GM12878 (cell line): ENCODE data around the gene SCRN2. TPM values are rescaled to one million over a fixed set of nuclear protein-coding genes. Genes with fewer than 3 reads are reported as not detected.

ENCODE experiments used
- ATAC-seq: fragments of 200-7000 bp; cut with Tn5 transposase; 3 replicates; pipeline ENCODE4 v1.9.1; 2020; ENCODE audit warnings: mild to moderate bottlenecking, moderate library complexity
- BruUV-seq: library from RNA; stranded (reverse); fragments of 400-500 nt; replicated peaks from 2 replicates; lab custom pipeline; 2021; lab: Mats Ljungman, UMichigan
- CTCF ChIA-PET: fragments of 300-600 bp; sonication (Branson Sonifier 250); formaldehyde crosslinking; extraction: SDS; loops from one replicate; lab custom pipeline; 2021; ENCODE audit warnings: inconsistent platforms; lab: Yijun Ruan, JAX
- POLR2A ChIA-PET: fragments of 350-600 bp; formaldehyde crosslinking; extraction: SDS; loops from one replicate; lab custom pipeline; 2021; ENCODE audit warnings: inconsistent platforms; lab: Charles Lee
- RAD21 ChIA-PET: fragments of 300-600 bp; sonication (Branson Sonifier 250); formaldehyde crosslinking; loops from one replicate; lab custom pipeline; 2023; ENCODE audit warnings: antibody characterized with exemption; ENCODE audit not compliant: unreplicated experiment; lab: Charles Lee
- SMC1A ChIA-PET: fragments of 300-600 bp; sonication (Branson Sonifier 250); formaldehyde crosslinking; loops from one replicate; lab custom pipeline; 2023; ENCODE audit not compliant: unreplicated experiment, uncharacterized antibody; lab: Charles Lee
- DNase-seq: peaks from one replicate; pipeline ENCODE4 v3.0.0-alpha.2; 2011; ENCODE audit warnings: low read depth, low spot score
- FAIRE-seq: peaks from 3 replicates; lab custom pipeline; 2011; peaks lifted over from hg19 to GRCh38; lab: Jason Lieb, UNC
- H2AFZ ChIP-seq: 2 replicates; pipeline ENCODE4 v1.6.0; 2011; ENCODE audit warnings: low read depth, low read length, control low read depth; ENCODE audit not compliant: control insufficient read depth
- H3K27ac ChIP-seq: 2 replicates; pipeline ENCODE4 v1.5.1; 2011; ENCODE audit warnings: control low read depth; ENCODE audit not compliant: control insufficient read depth, insufficient read depth
- H3K27me3 ChIP-seq, 2 experiments: replicated peaks in 1 of 2; 2 replicates each; pipeline versions ENCODE4 v1.6.0 to v1.6.1; 2011; ENCODE audit warnings: low read length in 1 of 2; ENCODE audit not compliant: control insufficient read depth in 2 of 2, insufficient read depth in 2 of 2
- H3K36me3 ChIP-seq, 2 experiments: 2 replicates each; pipeline ENCODE4 v1.5.1; 2011; ENCODE audit warnings: low read length in 1 of 2; ENCODE audit not compliant: control insufficient read depth in 2 of 2, insufficient read depth in 2 of 2
- H3K4me1 ChIP-seq: 2 replicates; pipeline ENCODE4 v1.6.1; 2011; ENCODE audit warnings: mild to moderate bottlenecking, low read length, moderate library complexity, mixed read lengths; ENCODE audit not compliant: control insufficient read depth, insufficient read depth
- H3K4me2 ChIP-seq: 2 replicates; pipeline ENCODE4 v1.6.0; 2011; ENCODE audit warnings: control low read depth; ENCODE audit not compliant: control insufficient read depth, insufficient read depth
- H3K4me3 ChIP-seq: fragments of 200-600 bp; sonication (generic); 2 replicates; pipeline ENCODE4 v1.5.1; 2016
- H3K79me2 ChIP-seq: 2 replicates; pipeline ENCODE4 v1.6.0; 2011; ENCODE audit warnings: low read length; ENCODE audit not compliant: control insufficient read depth, insufficient read depth
- H3K9ac ChIP-seq: 2 replicates; pipeline ENCODE4 v1.8.0; 2011; ENCODE audit warnings: low read length, control low read depth, mixed read lengths; ENCODE audit not compliant: control insufficient read depth, insufficient read depth
- H3K9me3 ChIP-seq: replicated peaks from 3 replicates; pipeline ENCODE4 v1.5.1; 2011; ENCODE audit warnings: mild to moderate bottlenecking, low read length; ENCODE audit not compliant: control insufficient read depth, insufficient read depth
- H4K20me1 ChIP-seq: 2 replicates; pipeline ENCODE4 v1.6.0; 2011; ENCODE audit not compliant: control insufficient read depth, insufficient read depth
- BMI1 ChIP-seq: fragments of 450-650 bp; IDR thresholded peaks from 2 replicates; pipeline ENCODE4 v1.6.1; 2016; ENCODE audit warnings: mild to moderate bottlenecking, moderate library complexity, borderline replicate concordance
- FOS ChIP-seq: IDR thresholded peaks from 3 replicates; pipeline ENCODE4 v1.6.1; 2011; ENCODE audit warnings: borderline replicate concordance; ENCODE audit not compliant: insufficient read length; ENCODE audit errors: extremely low read depth
- FOXM1 ChIP-seq: IDR thresholded peaks from 2 replicates; pipeline ENCODE4 v1.6.1; 2012; ENCODE audit warnings: low read depth, mild to moderate bottlenecking, inconsistent platforms, low read length, moderate library complexity
- NFXL1 ChIP-seq: fragments of 450-650 bp; IDR thresholded peaks from 2 replicates; pipeline ENCODE4 v1.6.1; 2017; ENCODE audit warnings: antibody characterized with exemption, mild to moderate bottlenecking, borderline replicate concordance
- POU2F2 ChIP-seq: IDR thresholded peaks from 3 replicates; pipeline ENCODE4 v1.6.1; 2011; ENCODE audit warnings: low read depth, mild to moderate bottlenecking, low read length, borderline replicate concordance
- PRDM15 ChIP-seq: fragments of 450-650 bp; formaldehyde crosslinking; IDR thresholded peaks from 2 replicates; pipeline ENCODE4 v1.4.0; 2020; ENCODE audit warnings: mild to moderate bottlenecking, moderate library complexity
- SMAD1 ChIP-seq: fragments of 450-650 bp; IDR thresholded peaks from 2 replicates; pipeline ENCODE4 v1.6.1; 2018; ENCODE audit warnings: mild to moderate bottlenecking, low read depth; ENCODE audit not compliant: partially characterized antibody
- SMARCA5 ChIP-seq: fragments of 450-650 bp; IDR thresholded peaks from 2 replicates; pipeline ENCODE4 v1.6.1; 2017; ENCODE audit warnings: mild to moderate bottlenecking
- STAT3 ChIP-seq: IDR thresholded peaks from 2 replicates; pipeline ENCODE4 v1.6.1; 2011; ENCODE audit warnings: low read depth, low read length, improper control_type of control experiment
- TARDBP ChIP-seq: IDR thresholded peaks from 2 replicates; pipeline ENCODE4 v1.6.1; 2016; ENCODE audit warnings: borderline replicate concordance
- ZNF207 ChIP-seq: fragments of 450-650 bp; IDR thresholded peaks from 2 replicates; pipeline ENCODE4 v1.6.1; 2014; ENCODE audit warnings: antibody characterized with exemption, mild to moderate bottlenecking, borderline replicate concordance
- WGBS: methylation state at CpG from one replicate; pipeline ENCODE4 v1.1.6; 2016; ENCODE audit warnings: low lambda C conversion rate; ENCODE audit not compliant: insufficient replicate concordance, insufficient coverage; ENCODE audit errors: missing lambda C conversion rate; 5-methylcytosine and 5-hydroxymethylcytosine counted together
- in situ Hi-C: fragments of 300-500 bp; cut with MboI; formaldehyde crosslinking; loops from 9 replicates; pipeline ENCODE4 v1.14.3; 2018; ENCODE audit warnings: mixed read lengths
- intact Hi-C: fragments of 100-400 bp; cut with micrococcal nuclease; formaldehyde crosslinking; loops from one replicate; pipeline ENCODE4 v1.14.2; 2022; ENCODE audit not compliant: unreplicated experiment
- polyA plus RNA-seq, 11 experiments: library from polyadenylated mRNA; depleted of rRNA in 4 of 11; unstranded in 6 of 11; stranded (reverse) in 5 of 11; fragments of >200 nt; fragmentation: Nextera tagmentation in 4 of 11; fragmentation: Illumina TruSeq in 1 of 11; extraction: Ambion mirVana in 4 of 11; extraction: Trizol in 1 of 11; gene quantifications; 1 replicate in 1 of 11; 2 replicates in 10 of 11; pipeline versions ENCODE4 v1.2.1 to v1.2.3, GENCODE V29; 2011 to 2016; ENCODE audit warnings: inconsistent platforms in 2 of 11, missing spikeins in 2 of 11, low read depth in 1 of 11
- total RNA-seq, 4 experiments: library from RNA; depleted of rRNA in 3 of 4; stranded (reverse); fragments of >200 nt in 3 of 4; fragmentation: Illumina TruSeq in 1 of 4; extraction: Trizol in 1 of 4; gene quantifications; 2 replicates each; pipeline versions ENCODE4 v1.2.1 to v1.2.3, GENCODE V29; 2013 to 2021
- TF ChIP-seq, protein P1 (sequence below): IDR thresholded peaks from 2 replicates; pipeline ENCODE4 v1.6.1; 2012; ENCODE audit warnings: low read length, inconsistent platforms
- TF ChIP-seq, protein P2 (sequence below): IDR thresholded peaks from 2 replicates; pipeline ENCODE4 v1.6.1; 2012; ENCODE audit warnings: low read depth, low read length, improper control_type of control experiment
- TF ChIP-seq, protein P3 (sequence below): IDR thresholded peaks from 2 replicates; pipeline ENCODE4 v1.6.1; 2011; ENCODE audit warnings: low read depth, mild to moderate bottlenecking, low read length, moderate library complexity, borderline replicate concordance; ENCODE audit errors: extremely low read depth
- TF ChIP-seq, protein P4 (sequence below): fragments of 450-650 bp; IDR thresholded peaks from 2 replicates; pipeline ENCODE4 v1.6.1; 2017; ENCODE audit warnings: mild to moderate bottlenecking, moderate library complexity

Gene SCRN2
- total and polyA plus RNA-seq, 10 of the 15 experiments (the other 5 are each of a cell fraction or from before 2014, with no cell fraction given): 0.34 to 33.3 (median 20.1) TPM

DNA sequence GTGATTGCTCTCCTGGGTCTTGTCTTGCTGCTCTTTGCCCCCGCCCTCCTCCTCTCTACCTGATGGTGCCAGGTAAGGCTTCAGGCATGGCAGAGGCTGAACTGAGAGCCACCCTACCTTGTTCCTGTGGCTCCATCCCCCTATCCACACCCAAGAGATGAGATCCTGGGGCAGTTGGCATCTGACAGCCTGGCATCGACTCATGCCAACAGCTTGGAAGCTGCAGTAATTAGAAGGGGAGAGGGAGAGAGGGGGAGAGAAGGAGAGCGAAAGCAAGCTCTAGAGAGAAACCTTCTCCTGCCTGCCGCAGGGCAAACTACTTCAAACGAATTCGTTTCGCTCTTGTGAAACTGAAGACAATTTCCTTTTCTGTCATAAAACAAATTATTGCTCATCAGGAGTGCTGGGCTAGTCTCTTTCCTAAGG is 23.7 kb upstream of the SCRN2 start:
- no peak overlapping the region for H3K9ac ChIP-seq
- RAD21 ChIA-PET: no interaction called here
- no peak overlapping the region for H2AFZ ChIP-seq
- POLR2A ChIA-PET: no interaction called here
- no peak for FAIRE-seq
- no peaks in the 10 kb centered on the region; a peak in 2 of 4 replicates for H3K27me3 ChIP-seq
- no peak for ATAC-seq
- SMC1A ChIA-PET: interaction anchor here (1.5 kb wide), 1 partner anchor 22 kb away, joined by 4 read pairs; no protein-coding TSS in a partner anchor
- CTCF ChIA-PET: interaction anchor here (2.0 kb wide), 1 partner anchor 27 kb away, joined by 5 read pairs; no protein-coding TSS in a partner anchor
- no peak for DNase-seq
- H3K4me3 ChIP-seq: no peak overlapping the region
- no peaks in the 10 kb centered on the region for H3K79me2 ChIP-seq
- H3K27ac ChIP-seq: no peak overlapping the region
- H3K9me3 ChIP-seq: no peaks in the 10 kb centered on the region
- no TSS peak for BruUV-seq
- intact Hi-C loops (no loop called here), in situ Hi-C loops (no loop called here)
- H4K20me1 ChIP-seq: no peaks in the 10 kb centered on the region
- H3K36me3 ChIP-seq: no peaks in the 10 kb centered on the region
- no peak overlapping the region for H3K4me2 ChIP-seq
- no peaks in the 10 kb centered on the region for H3K4me1 ChIP-seq
- 4% methylated on average over 7 of the region's 7 CpGs for WGBS
- TF ChIP-seq NFXL1: no peak
- no peak for TF ChIP-seq SMARCA5
- no peak for TF ChIP-seq POU2F2
- no peak for TF ChIP-seq SMAD1
- TF ChIP-seq, protein P1, sequence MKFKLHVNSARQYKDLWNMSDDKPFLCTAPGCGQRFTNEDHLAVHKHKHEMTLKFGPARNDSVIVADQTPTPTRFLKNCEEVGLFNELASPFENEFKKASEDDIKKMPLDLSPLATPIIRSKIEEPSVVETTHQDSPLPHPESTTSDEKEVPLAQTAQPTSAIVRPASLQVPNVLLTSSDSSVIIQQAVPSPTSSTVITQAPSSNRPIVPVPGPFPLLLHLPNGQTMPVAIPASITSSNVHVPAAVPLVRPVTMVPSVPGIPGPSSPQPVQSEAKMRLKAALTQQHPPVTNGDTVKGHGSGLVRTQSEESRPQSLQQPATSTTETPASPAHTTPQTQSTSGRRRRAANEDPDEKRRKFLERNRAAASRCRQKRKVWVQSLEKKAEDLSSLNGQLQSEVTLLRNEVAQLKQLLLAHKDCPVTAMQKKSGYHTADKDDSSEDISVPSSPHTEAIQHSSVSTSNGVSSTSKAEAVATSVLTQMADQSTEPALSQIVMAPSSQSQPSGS: no peak
- no peak for TF ChIP-seq ZNF207
- TF ChIP-seq FOS: no peak
- no peak for TF ChIP-seq FOXM1
- TF ChIP-seq PRDM15 (CRISPR knock-in tag): no peak
- TF ChIP-seq, protein P2, sequence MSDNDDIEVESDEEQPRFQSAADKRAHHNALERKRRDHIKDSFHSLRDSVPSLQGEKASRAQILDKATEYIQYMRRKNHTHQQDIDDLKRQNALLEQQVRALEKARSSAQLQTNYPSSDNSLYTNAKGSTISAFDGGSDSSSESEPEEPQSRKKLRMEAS: no peak
- TF ChIP-seq BMI1: no peak
- no peak for TF ChIP-seq TARDBP
- TF ChIP-seq, protein P3, sequence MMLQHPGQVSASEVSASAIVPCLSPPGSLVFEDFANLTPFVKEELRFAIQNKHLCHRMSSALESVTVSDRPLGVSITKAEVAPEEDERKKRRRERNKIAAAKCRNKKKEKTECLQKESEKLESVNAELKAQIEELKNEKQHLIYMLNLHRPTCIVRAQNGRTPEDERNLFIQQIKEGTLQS: no peak
- TF ChIP-seq, protein P4, sequence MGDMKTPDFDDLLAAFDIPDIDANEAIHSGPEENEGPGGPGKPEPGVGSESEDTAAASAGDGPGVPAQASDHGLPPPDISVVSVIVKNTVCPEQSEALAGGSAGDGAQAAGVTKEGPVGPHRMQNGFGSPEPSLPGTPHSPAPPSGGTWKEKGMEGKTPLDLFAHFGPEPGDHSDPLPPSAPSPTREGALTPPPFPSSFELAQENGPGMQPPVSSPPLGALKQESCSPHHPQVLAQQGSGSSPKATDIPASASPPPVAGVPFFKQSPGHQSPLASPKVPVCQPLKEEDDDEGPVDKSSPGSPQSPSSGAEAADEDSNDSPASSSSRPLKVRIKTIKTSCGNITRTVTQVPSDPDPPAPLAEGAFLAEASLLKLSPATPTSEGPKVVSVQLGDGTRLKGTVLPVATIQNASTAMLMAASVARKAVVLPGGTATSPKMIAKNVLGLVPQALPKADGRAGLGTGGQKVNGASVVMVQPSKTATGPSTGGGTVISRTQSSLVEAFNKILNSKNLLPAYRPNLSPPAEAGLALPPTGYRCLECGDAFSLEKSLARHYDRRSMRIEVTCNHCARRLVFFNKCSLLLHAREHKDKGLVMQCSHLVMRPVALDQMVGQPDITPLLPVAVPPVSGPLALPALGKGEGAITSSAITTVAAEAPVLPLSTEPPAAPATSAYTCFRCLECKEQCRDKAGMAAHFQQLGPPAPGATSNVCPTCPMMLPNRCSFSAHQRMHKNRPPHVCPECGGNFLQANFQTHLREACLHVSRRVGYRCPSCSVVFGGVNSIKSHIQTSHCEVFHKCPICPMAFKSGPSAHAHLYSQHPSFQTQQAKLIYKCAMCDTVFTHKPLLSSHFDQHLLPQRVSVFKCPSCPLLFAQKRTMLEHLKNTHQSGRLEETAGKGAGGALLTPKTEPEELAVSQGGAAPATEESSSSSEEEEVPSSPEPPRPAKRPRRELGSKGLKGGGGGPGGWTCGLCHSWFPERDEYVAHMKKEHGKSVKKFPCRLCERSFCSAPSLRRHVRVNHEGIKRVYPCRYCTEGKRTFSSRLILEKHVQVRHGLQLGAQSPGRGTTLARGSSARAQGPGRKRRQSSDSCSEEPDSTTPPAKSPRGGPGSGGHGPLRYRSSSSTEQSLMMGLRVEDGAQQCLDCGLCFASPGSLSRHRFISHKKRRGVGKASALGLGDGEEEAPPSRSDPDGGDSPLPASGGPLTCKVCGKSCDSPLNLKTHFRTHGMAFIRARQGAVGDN: no peak
- TF ChIP-seq STAT3: no peak
